Progenitor cell of endocrine pancreas (in vitro differentiated cells): ENCODE data around the gene ADI1. TPM values are rescaled to one million over a fixed set of nuclear protein-coding genes. Genes with fewer than 3 reads are reported as not detected.
"Not testable (repeated sequence)": the region's sequence is repeated elsewhere in the genome, so short reads cannot be mapped to it uniquely, and the experiment has no call there.

Experiments
- DNase-seq: peaks from one replicate; pipeline ENCODE4 v3.0.0; 2021; ENCODE audit warnings: low spot score; ENCODE audit not compliant: unreplicated experiment
- H3K27ac Mint-ChIP-seq: 2 replicates; pipeline ENCODE4 v1.8.0; 2021; ENCODE audit warnings: mild to moderate bottlenecking, moderate library complexity, mixed read lengths
- H3K27me3 Mint-ChIP-seq: 2 replicates; pipeline ENCODE4 v1.8.0; 2021; ENCODE audit warnings: mixed read lengths
- H3K36me3 Mint-ChIP-seq: 2 replicates; pipeline ENCODE4 v1.8.0; 2022; ENCODE audit warnings: mixed read lengths; ENCODE audit not compliant: insufficient read depth
- H3K4me1 Mint-ChIP-seq: 2 replicates; pipeline ENCODE4 v1.8.0; 2021; ENCODE audit warnings: low read depth, mixed read lengths
- H3K4me3 Mint-ChIP-seq: 2 replicates; pipeline ENCODE4 v1.8.0; 2021; ENCODE audit warnings: low read depth, mild to moderate bottlenecking, moderate library complexity, mixed read lengths
- H3K9me3 Mint-ChIP-seq: 2 replicates; pipeline ENCODE4 v1.8.0; 2021; ENCODE audit warnings: low read depth, mixed read lengths
- CTCF ChIP-seq: fragments of 200-600 bp; sonication (generic); IDR thresholded peaks from one replicate; pipeline ENCODE4 v1.5.0; 2021; ENCODE audit warnings: antibody characterized with exemption, mild to moderate bottlenecking; ENCODE audit not compliant: unreplicated experiment
- total RNA-seq: library from RNA; stranded (reverse); gene quantifications from 2 replicates; pipeline ENCODE4 v1.2.1, GENCODE V29; 2021

ADI1 gene
- total RNA-seq, 1 donor from 2014 or later: 46.6 TPM

- no peak overlapping the region for H3K4me3 Mint-ChIP-seq
- TF ChIP-seq CTCF: no peak
- H3K9me3 Mint-ChIP-seq: no peaks in the 10 kb centered on the region
- no peaks in the 10 kb centered on the region for H3K27me3 Mint-ChIP-seq
- H3K36me3 Mint-ChIP-seq: peaks cover 14% of the 10 kb centered on the region
- DNase-seq: no peak
- peak overlapping the region; percentile 26 for H3K27ac Mint-ChIP-seq
- H3K4me1 Mint-ChIP-seq: no peaks in the 10 kb centered on the region
Measured at GRCh38 chr2:3458396-3459184, 60.7 kb downstream of the ADI1 start.

GRCh38 chr2:3457524-3458395, 61.6 kb downstream of the ADI1 start:
- Mint-ChIP-seq H3K4me3 (no peak overlapping the region), H3K27ac (no peak overlapping the region), H3K36me3 (peaks cover 14% of the 10 kb centered on the region), H3K4me1 (no peaks in the 10 kb centered on the region), H3K9me3 (no peaks in the 10 kb centered on the region), H3K27me3 (no peaks in the 10 kb centered on the region)
- no peak for TF ChIP-seq CTCF
- no peak for DNase-seq

- Mint-ChIP-seq H3K27me3 (no peaks in the 10 kb centered on the region), H3K4me1 (no peaks in the 10 kb centered on the region), H3K4me3 (no peak overlapping the region), H3K36me3 (peaks cover 17% of the 10 kb centered on the region), H3K9me3 (no peaks in the 10 kb centered on the region), H3K27ac (no peak overlapping the region)
- no peak for TF ChIP-seq CTCF
- no peak for DNase-seq
Measured at GRCh38 chr2:3456125-3456524, 63.2 kb downstream of the ADI1 start.

- no peak overlapping the region for H3K4me3 Mint-ChIP-seq
- peaks cover 18% of the 10 kb centered on the region for H3K36me3 Mint-ChIP-seq
- H3K9me3 Mint-ChIP-seq: no peaks in the 10 kb centered on the region
- no peak overlapping the region for H3K27ac Mint-ChIP-seq
- DNase-seq: no peak
- no peaks in the 10 kb centered on the region for H3K4me1 Mint-ChIP-seq
- H3K27me3 Mint-ChIP-seq: no peaks in the 10 kb centered on the region
- no peak for TF ChIP-seq CTCF
Measured at GRCh38 chr2:3454802-3455201, 64.5 kb downstream of the ADI1 start.

GRCh38 chr2:3454005-3454404, 65.3 kb downstream of the ADI1 start:
- not testable (repeated sequence) for DNase-seq, H3K27ac Mint-ChIP-seq, H3K9me3 Mint-ChIP-seq, H3K4me3 Mint-ChIP-seq, H3K4me1 Mint-ChIP-seq, H3K27me3 Mint-ChIP-seq
- peaks cover 23% of the 10 kb centered on the region for H3K36me3 Mint-ChIP-seq
